Left lung (tissue), 10 donors: ENCODE measurements around the gene MS4A4E. TPM values are rescaled to one million over a fixed set of nuclear protein-coding genes. Genes with fewer than 3 reads are reported as not detected.

ENCODE experiments used
- ATAC-seq: fragments of 200-7000 bp; cut with Tn5 transposase; one replicate; pipeline ENCODE4 v1.9.1; 2020; ENCODE audit warnings: moderate library complexity
- DNase-seq, 4 donors: peaks; one replicate each; pipeline ENCODE4 v3.0.0-alpha.2; 2013 to 2020
- H3K27ac ChIP-seq, 2 donors: fragments of 200-600 bp; sonication (generic) in 1 of 2; one replicate each; pipeline versions ENCODE4 v1.5.0 to v1.8.0; 2020 to 2021
- H3K27me3 ChIP-seq, 2 donors: fragments of 200-600 bp; sonication (generic) in 1 of 2; one replicate each; pipeline versions ENCODE4 v1.5.0 to v1.8.0; 2020 to 2021
- H3K36me3 ChIP-seq, 2 donors: fragments of 200-600 bp; sonication (generic) in 1 of 2; one replicate each; pipeline versions ENCODE4 v1.5.0 to v1.8.0; 2020 to 2021
- H3K4me1 ChIP-seq, 2 donors: fragments of 200-600 bp; one replicate each; pipeline ENCODE4 v1.8.0; 2021
- H3K4me3 ChIP-seq, 2 donors: fragments of 200-600 bp; sonication (generic) in 1 of 2; one replicate each; pipeline versions ENCODE4 v1.5.0 to v1.8.0; 2020 to 2021; ENCODE audit warnings: mild to moderate bottlenecking in 1 of 2
- H3K9me3 ChIP-seq, 2 donors: fragments of 200-600 bp; sonication (generic) in 1 of 2; one replicate each; pipeline versions ENCODE4 v1.5.0 to v1.8.0; 2020 to 2021
- intact Hi-C, 2 donors: fragments of 100-400 bp; cut with DNase I; formaldehyde crosslinking; loops; one replicate each; pipeline versions ENCODE4 v1.11.2 to v1.14.2; 2022
- polyA plus RNA-seq, 6 donors: library from polyadenylated mRNA; unstranded; fragments of 120-200 nt; gene quantifications; one replicate each; pipeline ENCODE4 v1.2.1, GENCODE V29; 2013; ENCODE audit not compliant: insufficient read length in 6 of 6
- total RNA-seq, 2 donors: library from RNA; stranded (reverse); fragmentation: NEBNext Ultra II Directional; extraction: Animal tissue kit (Norgen Biotek cat#: 25700); gene quantifications; one replicate each; pipeline ENCODE4 v1.2.1, GENCODE V29; 2021
- TF ChIP-seq, protein P1 (sequence below), 2 donors: fragments of 200-600 bp; sonication (generic) in 1 of 2; IDR thresholded peaks; one replicate each; pipeline versions ENCODE4 v1.5.0 to v1.8.0; 2021; ENCODE audit warnings: antibody characterized with exemption in 2 of 2
- donor health status: DM: no; HTN: yes; CAD: no.
- donor health status: DM: no; HTN: no; CAD: no.

The MS4A4E gene
- total and polyA plus RNA-seq, 8 donors = 1.2 to 3.0 (median 2.1) TPM

- Histone ChIP-seq H3K4me3 (no peak overlapping the region), H3K4me1 (no peaks in the 10 kb centered on the region), H3K27me3 (no peaks in the 10 kb centered on the region), H3K27ac (no peak overlapping the region), H3K9me3 (no peaks in the 10 kb centered on the region), H3K36me3 (no peaks in the 10 kb centered on the region)
- no peak for ATAC-seq
- TF ChIP-seq, protein P1, sequence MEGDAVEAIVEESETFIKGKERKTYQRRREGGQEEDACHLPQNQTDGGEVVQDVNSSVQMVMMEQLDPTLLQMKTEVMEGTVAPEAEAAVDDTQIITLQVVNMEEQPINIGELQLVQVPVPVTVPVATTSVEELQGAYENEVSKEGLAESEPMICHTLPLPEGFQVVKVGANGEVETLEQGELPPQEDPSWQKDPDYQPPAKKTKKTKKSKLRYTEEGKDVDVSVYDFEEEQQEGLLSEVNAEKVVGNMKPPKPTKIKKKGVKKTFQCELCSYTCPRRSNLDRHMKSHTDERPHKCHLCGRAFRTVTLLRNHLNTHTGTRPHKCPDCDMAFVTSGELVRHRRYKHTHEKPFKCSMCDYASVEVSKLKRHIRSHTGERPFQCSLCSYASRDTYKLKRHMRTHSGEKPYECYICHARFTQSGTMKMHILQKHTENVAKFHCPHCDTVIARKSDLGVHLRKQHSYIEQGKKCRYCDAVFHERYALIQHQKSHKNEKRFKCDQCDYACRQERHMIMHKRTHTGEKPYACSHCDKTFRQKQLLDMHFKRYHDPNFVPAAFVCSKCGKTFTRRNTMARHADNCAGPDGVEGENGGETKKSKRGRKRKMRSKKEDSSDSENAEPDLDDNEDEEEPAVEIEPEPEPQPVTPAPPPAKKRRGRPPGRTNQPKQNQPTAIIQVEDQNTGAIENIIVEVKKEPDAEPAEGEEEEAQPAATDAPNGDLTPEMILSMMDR (IDR thresholded peaks at IDR 0.05) = no peak
- intact Hi-C loops = no loop called here
- no peak for DNase-seq
Measured at GRCh38 chr11:60222141-60222540, 20.8 kb downstream of the MS4A4E start.

GRCh38 chr11:60221692-60222091 lies 21.2 kb downstream of the MS4A4E start:
- no peak for ATAC-seq
- H3K27ac ChIP-seq = no peak overlapping the region
- TF ChIP-seq, protein P1 (IDR thresholded peaks at IDR 0.05) = no peak

GRCh38 chr11:60221181-60221580 lies 21.8 kb downstream of the MS4A4E start:
- no peak overlapping the region for H3K4me3 ChIP-seq
- ATAC-seq (no peak), DNase-seq (no peak)
- TF ChIP-seq, protein P1 (IDR thresholded peaks at IDR 0.05) = no peak
- no peaks in the 10 kb centered on the region for H3K4me1 ChIP-seq
- no peaks in the 10 kb centered on the region for H3K9me3 ChIP-seq
- no peaks in the 10 kb centered on the region for H3K27me3 ChIP-seq
- no peak overlapping the region for H3K27ac ChIP-seq
- H3K36me3 ChIP-seq = no peaks in the 10 kb centered on the region
- intact Hi-C loops = no loop called here

More at GRCh38 chr11:60221692-60222091, 21.2 kb downstream of the MS4A4E start:
- Histone ChIP-seq H3K4me1 (no peaks in the 10 kb centered on the region), H3K4me3 (no peak overlapping the region), H3K36me3 (no peaks in the 10 kb centered on the region), H3K27me3 (no peaks in the 10 kb centered on the region), H3K9me3 (no peaks in the 10 kb centered on the region)
- DNase-seq = no peak
- intact Hi-C loops = no loop called here

DNA sequence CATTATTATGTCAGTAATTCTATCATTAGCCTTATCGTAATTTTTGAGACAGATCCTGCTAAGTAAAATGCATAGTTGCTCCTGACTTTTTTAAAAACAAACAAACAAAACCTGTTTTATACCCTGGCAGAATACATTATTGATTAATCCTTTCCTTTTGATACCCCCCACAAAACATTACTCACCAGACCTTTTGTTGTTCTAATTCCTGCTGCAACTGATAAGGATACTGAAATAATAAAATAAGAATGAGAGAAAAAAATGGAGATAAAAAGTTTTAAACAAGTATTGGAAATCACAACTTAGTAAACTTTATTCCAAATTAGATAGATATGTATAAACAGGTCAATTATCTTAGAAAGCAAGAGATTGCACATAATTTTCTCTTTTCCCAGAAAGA lies 28.6 kb downstream of the MS4A4E start:
- ATAC-seq (no peak), DNase-seq (no peak)
- Histone ChIP-seq H3K4me3 (no peak overlapping the region), H3K27me3 (no peaks in the 10 kb centered on the region), H3K9me3 (no peaks in the 10 kb centered on the region), H3K27ac (no peak overlapping the region), H3K4me1 (no peaks in the 10 kb centered on the region), H3K36me3 (no peaks in the 10 kb centered on the region)
- intact Hi-C loops = no loop called here
- TF ChIP-seq, protein P1 (IDR thresholded peaks at IDR 0.05) = no peak

- Histone ChIP-seq H3K27me3 (no peaks in the 10 kb centered on the region), H3K27ac (no peak overlapping the region), H3K4me1 (no peaks in the 10 kb centered on the region), H3K4me3 (no peak overlapping the region), H3K36me3 (no peaks in the 10 kb centered on the region), H3K9me3 (no peaks in the 10 kb centered on the region)
- intact Hi-C loops = no loop called here
- TF ChIP-seq, protein P1 (IDR thresholded peaks at IDR 0.05) = no peak
- no peak for ATAC-seq
- no peak for DNase-seq
Measured at GRCh38 chr11:60211206-60211605, 31.7 kb downstream of the MS4A4E start.
